ENCODE results near the gene AGPAT3. TPM values are rescaled to one million over a fixed set of nuclear protein-coding genes. Genes with fewer than 3 reads are reported as not detected.

Gene AGPAT3
- total and polyA plus RNA-seq, 8 donors = 13.6 to 49.6 (median 31.4) TPM

- intact Hi-C loops (cut with DNase I) = no loop called here
- H3K27ac ChIP-seq = no peak overlapping the region
- FAIRE-seq (no peak), DNase-seq (peak in 1 of 6 donors; percentile 8), ATAC-seq (no peak)
- no peaks in the 10 kb centered on the region for H3K27me3 ChIP-seq
- no peak overlapping the region for H3K4me3 ChIP-seq
- H3K9me3 ChIP-seq = no peaks in the 10 kb centered on the region
- H3K4me1 ChIP-seq = no peaks in the 10 kb centered on the region
- no peaks in the 10 kb centered on the region for H3K36me3 ChIP-seq
- TF ChIP-seq, protein P1, sequence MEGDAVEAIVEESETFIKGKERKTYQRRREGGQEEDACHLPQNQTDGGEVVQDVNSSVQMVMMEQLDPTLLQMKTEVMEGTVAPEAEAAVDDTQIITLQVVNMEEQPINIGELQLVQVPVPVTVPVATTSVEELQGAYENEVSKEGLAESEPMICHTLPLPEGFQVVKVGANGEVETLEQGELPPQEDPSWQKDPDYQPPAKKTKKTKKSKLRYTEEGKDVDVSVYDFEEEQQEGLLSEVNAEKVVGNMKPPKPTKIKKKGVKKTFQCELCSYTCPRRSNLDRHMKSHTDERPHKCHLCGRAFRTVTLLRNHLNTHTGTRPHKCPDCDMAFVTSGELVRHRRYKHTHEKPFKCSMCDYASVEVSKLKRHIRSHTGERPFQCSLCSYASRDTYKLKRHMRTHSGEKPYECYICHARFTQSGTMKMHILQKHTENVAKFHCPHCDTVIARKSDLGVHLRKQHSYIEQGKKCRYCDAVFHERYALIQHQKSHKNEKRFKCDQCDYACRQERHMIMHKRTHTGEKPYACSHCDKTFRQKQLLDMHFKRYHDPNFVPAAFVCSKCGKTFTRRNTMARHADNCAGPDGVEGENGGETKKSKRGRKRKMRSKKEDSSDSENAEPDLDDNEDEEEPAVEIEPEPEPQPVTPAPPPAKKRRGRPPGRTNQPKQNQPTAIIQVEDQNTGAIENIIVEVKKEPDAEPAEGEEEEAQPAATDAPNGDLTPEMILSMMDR (IDR thresholded peaks at IDR 0.05) = no peak
- 90 to 91% methylated on average over 13 of the region's 13 CpGs for WGBS, 2 donors
These were observed 66.5 kb downstream of the AGPAT3 start for GRCh38 chr21:43931489-43931888.

- intact Hi-C loops (cut with DNase I) = no loop called here
- no peaks in the 10 kb centered on the region for H3K36me3 ChIP-seq
- no peak for ATAC-seq
- TF ChIP-seq, protein P1 (IDR thresholded peaks at IDR 0.05) = no peak
- WGBS, 2 donors = 92 to 93% methylated on average over 17 of the region's 17 CpGs
- H3K27me3 ChIP-seq = no peaks in the 10 kb centered on the region
- no peaks in the 10 kb centered on the region for H3K4me1 ChIP-seq
- H3K27ac ChIP-seq = no peak overlapping the region
- peak in 1 of 6 donors; percentile 22 for DNase-seq
- no peaks in the 10 kb centered on the region for H3K9me3 ChIP-seq
- no peak for FAIRE-seq
- no peak overlapping the region for H3K4me3 ChIP-seq
These were observed 67.0 kb downstream of the AGPAT3 start for GRCh38 chr21:43932005-43932404.

- 84 to 89% methylated on average over 12 of the region's 12 CpGs for WGBS, 2 donors
These were observed 68.2 kb downstream of the AGPAT3 start for GRCh38 chr21:43933199-43933598.

GRCh38 chr21:43933680-43934079, 68.7 kb downstream of the AGPAT3 start:
- intact Hi-C loops (cut with DNase I) = no loop called here
- no peaks in the 10 kb centered on the region for H3K27me3 ChIP-seq
- WGBS, 2 donors = 94 to 96% methylated on average over 15 of the region's 15 CpGs
- ATAC-seq = no peak
- no peak for FAIRE-seq
- no peaks in the 10 kb centered on the region for H3K36me3 ChIP-seq
- no peak overlapping the region for H3K4me3 ChIP-seq
- no peak overlapping the region for H3K27ac ChIP-seq
- no peaks in the 10 kb centered on the region for H3K4me1 ChIP-seq
- TF ChIP-seq, protein P1 (IDR thresholded peaks at IDR 0.05) = no peak
- H3K9me3 ChIP-seq = no peaks in the 10 kb centered on the region
- peak in 1 of 6 donors; percentile 60 for DNase-seq

More at GRCh38 chr21:43933199-43933598, 68.2 kb downstream of the AGPAT3 start:
- Histone ChIP-seq H3K36me3 (no peaks in the 10 kb centered on the region), H3K27me3 (no peaks in the 10 kb centered on the region), H3K4me1 (no peaks in the 10 kb centered on the region), H3K4me3 (no peak overlapping the region), H3K27ac (no peak overlapping the region), H3K9me3 (no peaks in the 10 kb centered on the region)
- FAIRE-seq = no peak
- TF ChIP-seq, protein P1 (IDR thresholded peaks at IDR 0.05) = no peak
- intact Hi-C loops (cut with DNase I) = no loop called here
- DNase-seq = no peak
- ATAC-seq = no peak

DNA sequence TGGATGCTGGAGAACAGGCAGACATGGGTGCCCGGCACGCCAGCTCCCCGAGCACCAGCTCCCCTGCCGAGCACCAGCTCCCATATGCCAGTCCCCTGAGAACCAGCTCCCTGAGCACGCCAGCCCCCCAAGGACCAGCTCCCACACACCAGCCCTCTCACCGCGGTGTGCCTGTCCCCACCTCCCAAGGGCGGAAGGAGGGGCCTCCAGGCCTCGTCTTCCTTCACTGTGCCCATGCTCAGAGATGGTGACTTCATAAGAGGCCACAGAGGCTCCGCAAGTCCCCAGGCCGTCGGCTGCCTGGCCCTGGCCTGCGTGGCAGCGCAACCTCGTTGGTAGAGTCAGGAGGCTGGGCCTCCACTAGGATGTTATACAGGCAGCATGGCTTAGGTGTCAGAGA, 69.1 kb downstream of the AGPAT3 start:
- DNase-seq (no peak), ATAC-seq (no peak), FAIRE-seq (no peak)
- Histone ChIP-seq H3K9me3 (no peaks in the 10 kb centered on the region), H3K36me3 (no peaks in the 10 kb centered on the region), H3K4me1 (no peaks in the 10 kb centered on the region), H3K27ac (no peak overlapping the region), H3K27me3 (no peaks in the 10 kb centered on the region), H3K4me3 (no peak overlapping the region)
- intact Hi-C loops (cut with DNase I) = no loop called here
- TF ChIP-seq, protein P1 (IDR thresholded peaks at IDR 0.05) = no peak
- 91 to 97% methylated on average over 15 of the region's 15 CpGs for WGBS, 2 donors

Measured in pancreas (tissue), 10 donors.